H9 (cell line): ENCODE results near the gene FABP3. TPM values are rescaled to one million over a fixed set of nuclear protein-coding genes. Genes with fewer than 3 reads are reported as not detected.

Source experiments
- DNase-seq: peaks from one replicate; pipeline ENCODE4 v3.0.0-alpha.2; 2017
- H2AFZ ChIP-seq: one replicate; pipeline ENCODE4 v1.6.1; 2013; ENCODE audit warnings: mild to moderate bottlenecking, low read length, control low read depth, moderate library complexity
- H2AK5ac ChIP-seq: 2 replicates; pipeline ENCODE4 v1.6.1; 2013; ENCODE audit warnings: low read length, control low read depth, mixed read lengths; ENCODE audit not compliant: insufficient read length
- H2BK120ac ChIP-seq: one replicate; pipeline ENCODE4 v1.6.1; 2013; ENCODE audit warnings: low read depth, mild to moderate bottlenecking, low read length, control low read depth, inconsistent platforms; ENCODE audit not compliant: poor library complexity, severe bottlenecking
- H2BK12ac ChIP-seq: 2 replicates; pipeline ENCODE4 v1.6.1; 2013; ENCODE audit warnings: low read length, control low read depth, mixed read lengths, low read depth; ENCODE audit not compliant: insufficient read length
- H2BK15ac ChIP-seq: 2 replicates; pipeline ENCODE4 v1.6.1; 2013; ENCODE audit warnings: low read depth, low read length, control low read depth
- H2BK20ac ChIP-seq: one replicate; pipeline ENCODE4 v1.6.1; 2013; ENCODE audit warnings: low read depth, mild to moderate bottlenecking, low read length, control low read depth, inconsistent platforms; ENCODE audit not compliant: poor library complexity, severe bottlenecking
- H2BK5ac ChIP-seq: 2 replicates; pipeline ENCODE4 v1.6.1; 2013; ENCODE audit warnings: low read length, control low read depth, mixed read lengths; ENCODE audit not compliant: insufficient read length
- H3K14ac ChIP-seq: 2 replicates; pipeline ENCODE4 v1.6.1; 2013; ENCODE audit warnings: low read length, control low read depth; ENCODE audit not compliant: insufficient read depth
- H3K18ac ChIP-seq: 2 replicates; pipeline ENCODE4 v1.6.1; 2013; ENCODE audit warnings: low read depth, mild to moderate bottlenecking, mixed read lengths, low read length, control low read depth; ENCODE audit not compliant: insufficient read length
- H3K23ac ChIP-seq: 2 replicates; pipeline ENCODE4 v1.6.1; 2013; ENCODE audit warnings: low read length, control low read depth, mixed read lengths, low read depth; ENCODE audit not compliant: insufficient read length
- H3K23me2 ChIP-seq: 2 replicates; pipeline ENCODE4 v1.6.1; 2013; ENCODE audit warnings: low read depth, mild to moderate bottlenecking, mixed read lengths, low read length, control low read depth; ENCODE audit not compliant: insufficient read length, poor library complexity, severe bottlenecking
- H3K27ac ChIP-seq: 2 replicates; pipeline ENCODE4 v1.5.1; 2013; ENCODE audit warnings: low read length, control low read depth, mixed read lengths, low read depth; ENCODE audit not compliant: insufficient read length
- H3K27me3 ChIP-seq: 2 replicates; pipeline ENCODE4 v1.6.1; 2013; ENCODE audit warnings: low read length, control low read depth, inconsistent platforms; ENCODE audit not compliant: insufficient read depth
- H3K4ac ChIP-seq: 2 replicates; pipeline ENCODE4 v1.6.1; 2013; ENCODE audit warnings: low read depth, mild to moderate bottlenecking, control low read depth, inconsistent platforms, low read length, moderate library complexity
- H3K4me1 ChIP-seq: 2 replicates; pipeline ENCODE4 v1.6.1; 2013; ENCODE audit warnings: low read length, control low read depth, inconsistent platforms; ENCODE audit not compliant: insufficient read depth
- H3K4me2 ChIP-seq: 2 replicates; pipeline ENCODE4 v1.6.1; 2013; ENCODE audit warnings: low read length, control low read depth, mixed read lengths; ENCODE audit not compliant: insufficient read length, insufficient read depth
- H3K56ac ChIP-seq: 2 replicates; pipeline ENCODE4 v1.6.1; 2013; ENCODE audit warnings: low read depth, mild to moderate bottlenecking, mixed read lengths, low read length, control low read depth; ENCODE audit not compliant: insufficient read length
- H3K79me1 ChIP-seq: 2 replicates; pipeline ENCODE4 v1.6.1; 2013; ENCODE audit warnings: low read depth, mild to moderate bottlenecking, moderate library complexity, low read length, control low read depth, inconsistent platforms; ENCODE audit not compliant: insufficient read depth, poor library complexity, severe bottlenecking
- H3K79me2 ChIP-seq: 2 replicates; pipeline ENCODE4 v1.6.1; 2013; ENCODE audit warnings: low read length, control low read depth, inconsistent platforms; ENCODE audit not compliant: insufficient read depth
- H3K9ac ChIP-seq: 2 replicates; pipeline ENCODE4 v1.6.1; 2013; ENCODE audit warnings: low read length, control low read depth, mixed read lengths; ENCODE audit not compliant: insufficient read length; ENCODE audit errors: extremely low read depth
- H3K9me3 ChIP-seq: one replicate; pipeline ENCODE4 v1.6.1; 2013; ENCODE audit warnings: low read depth, low read length, inconsistent platforms; ENCODE audit not compliant: control insufficient read depth
- H3T11ph ChIP-seq: one replicate; pipeline ENCODE4 v1.6.1; 2013; ENCODE audit warnings: mild to moderate bottlenecking, low read length, control low read depth, inconsistent platforms
- H4K20me1 ChIP-seq: one replicate; pipeline ENCODE4 v1.6.1; 2013; ENCODE audit not compliant: control insufficient read depth, insufficient read length, insufficient read depth
- H4K5ac ChIP-seq: 2 replicates; pipeline ENCODE4 v1.6.1; 2013; ENCODE audit warnings: low read depth, mild to moderate bottlenecking, mixed read lengths, low read length, control low read depth; ENCODE audit not compliant: insufficient read length
- H4K8ac ChIP-seq: replicated peaks from 2 replicates; pipeline ENCODE4 v1.6.1; 2013; ENCODE audit warnings: low read length, control low read depth, mixed read lengths, low read depth; ENCODE audit not compliant: insufficient read length
- H4K91ac ChIP-seq: 2 replicates; pipeline ENCODE4 v1.6.1; 2013; ENCODE audit warnings: low read depth, mild to moderate bottlenecking, moderate library complexity, mixed read lengths, low read length, control low read depth; ENCODE audit not compliant: insufficient read length
- H3K27ac Mint-ChIP-seq, 3 experiments: 2 replicates in 2 of 3; 3 replicates in 1 of 3; pipeline ENCODE4 v1.8.0; 2020 to 2021; ENCODE audit warnings: mixed read lengths in 3 of 3, mild to moderate bottlenecking in 1 of 3, moderate library complexity in 1 of 3
- H3K27me3 Mint-ChIP-seq: 2 replicates; pipeline ENCODE4 v1.8.0; 2021; ENCODE audit warnings: low read depth, mild to moderate bottlenecking, moderate library complexity, mixed read lengths
- H3K36me3 Mint-ChIP-seq, 3 experiments: 2 replicates in 2 of 3; 3 replicates in 1 of 3; pipeline ENCODE4 v1.8.0; 2020 to 2021; ENCODE audit warnings: low read depth in 3 of 3, mixed read lengths in 3 of 3; ENCODE audit not compliant: insufficient read depth in 1 of 3
- H3K4me1 Mint-ChIP-seq, 2 experiments: 2 replicates each; pipeline ENCODE4 v1.8.0; 2020; ENCODE audit warnings: mixed read lengths in 2 of 2
- H3K4me3 Mint-ChIP-seq, 2 experiments: 2 replicates in 1 of 2; 3 replicates in 1 of 2; pipeline ENCODE4 v1.8.0; 2020 to 2021; ENCODE audit warnings: mild to moderate bottlenecking in 2 of 2, mixed read lengths in 2 of 2, moderate library complexity in 1 of 2
- H3K9me3 Mint-ChIP-seq, 2 experiments: 2 replicates in 1 of 2; 3 replicates in 1 of 2; pipeline ENCODE4 v1.8.0; 2020; ENCODE audit warnings: mild to moderate bottlenecking in 2 of 2, mixed read lengths in 2 of 2, moderate library complexity in 1 of 2
- WGBS: extraction: QIAGEN DNeasy Blood & Tissue Kit; methylation state at CpG from one replicate; pipeline ENCODE4 v1.1.7; 2013; ENCODE audit warnings: missing lambda C conversion rate, low lambda C conversion rate, mixed read lengths; ENCODE audit not compliant: insufficient read length; ENCODE audit errors: extremely low coverage; 5-methylcytosine and 5-hydroxymethylcytosine counted together
- total RNA-seq: library from RNA; stranded (reverse); gene quantifications from 2 replicates; pipeline ENCODE4 v1.2.1, GENCODE V29; 2021
- TF ChIP-seq, protein P1 (sequence below): fragments of 200-600 bp; sonication (generic); conservative IDR thresholded peaks from 3 replicates; pipeline ENCODE4 v1.8.0; 2021; ENCODE audit warnings: antibody characterized with exemption, mild to moderate bottlenecking

FABP3 gene
- total RNA-seq, 1 experiment from 2014 or later, result 9.0 TPM

DNA sequence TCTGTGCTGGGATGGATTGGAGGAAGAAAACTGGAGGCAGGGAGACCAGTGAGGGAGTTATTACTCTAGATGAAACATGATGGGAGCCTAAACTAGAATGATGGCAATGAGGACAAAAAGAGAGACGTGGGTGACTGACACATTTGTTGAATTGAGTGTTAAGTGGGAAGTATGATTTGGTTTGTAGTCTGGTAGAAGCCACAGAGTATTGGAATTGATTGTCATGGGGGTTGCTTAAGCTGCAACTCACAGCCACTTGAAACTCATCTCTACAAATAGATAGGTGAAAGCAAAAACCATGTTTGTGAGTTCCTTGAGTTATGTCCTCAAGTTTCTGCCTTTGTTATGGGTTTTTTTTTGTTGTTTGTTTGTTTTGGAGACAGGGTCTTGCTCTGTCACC is 28.4 kb downstream of the FABP3 start:
- Mint-ChIP-seq H3K27me3 (no peaks in the 10 kb centered on the region), H3K4me3 (no peak overlapping the region), H3K9me3 (no peaks in the 10 kb centered on the region), H3K36me3 (peaks cover 2 to 29% (median 16%) of the 10 kb centered on the region in 3 experiments; a peak in 6 of 7 replicates), H3K27ac (peak overlapping the region in 1 of 3 experiments; percentile 8; a peak in 1 of 7 replicates), H3K4me1 (peaks cover 2 to 7% of the 10 kb centered on the region in 2 experiments; a peak in 3 of 4 replicates)
- Histone ChIP-seq H3K18ac (no peak overlapping the region), H3K9me3 (no peaks in the 10 kb centered on the region), H2BK5ac (no peak overlapping the region), H3K4me1 (no peaks in the 10 kb centered on the region), H2BK15ac (no peak overlapping the region), H3T11ph (no peak overlapping the region), H3K4ac (no peak overlapping the region), H3K23me2 (no peaks in the 10 kb centered on the region), H4K5ac (no peak overlapping the region), H2BK20ac (no peak overlapping the region), H3K14ac (no peak overlapping the region), H3K79me1 (no peaks in the 10 kb centered on the region), H3K27me3 (no peaks in the 10 kb centered on the region), H3K79me2 (no peaks in the 10 kb centered on the region), H4K8ac (no peak overlapping the region), H2BK120ac (no peak overlapping the region), H2BK12ac (no peak overlapping the region), H3K23ac (no peak overlapping the region), H2AK5ac (no peak overlapping the region), H3K4me2 (no peak overlapping the region), H2AFZ (no peak overlapping the region), H4K20me1 (no peaks in the 10 kb centered on the region), H4K91ac (no peak overlapping the region), H3K9ac (no peak overlapping the region), H3K56ac (no peak overlapping the region), H3K27ac (no peak overlapping the region)
- no CpG with 5 or more reads among the region's 1 CpG for WGBS
- TF ChIP-seq, protein P1, sequence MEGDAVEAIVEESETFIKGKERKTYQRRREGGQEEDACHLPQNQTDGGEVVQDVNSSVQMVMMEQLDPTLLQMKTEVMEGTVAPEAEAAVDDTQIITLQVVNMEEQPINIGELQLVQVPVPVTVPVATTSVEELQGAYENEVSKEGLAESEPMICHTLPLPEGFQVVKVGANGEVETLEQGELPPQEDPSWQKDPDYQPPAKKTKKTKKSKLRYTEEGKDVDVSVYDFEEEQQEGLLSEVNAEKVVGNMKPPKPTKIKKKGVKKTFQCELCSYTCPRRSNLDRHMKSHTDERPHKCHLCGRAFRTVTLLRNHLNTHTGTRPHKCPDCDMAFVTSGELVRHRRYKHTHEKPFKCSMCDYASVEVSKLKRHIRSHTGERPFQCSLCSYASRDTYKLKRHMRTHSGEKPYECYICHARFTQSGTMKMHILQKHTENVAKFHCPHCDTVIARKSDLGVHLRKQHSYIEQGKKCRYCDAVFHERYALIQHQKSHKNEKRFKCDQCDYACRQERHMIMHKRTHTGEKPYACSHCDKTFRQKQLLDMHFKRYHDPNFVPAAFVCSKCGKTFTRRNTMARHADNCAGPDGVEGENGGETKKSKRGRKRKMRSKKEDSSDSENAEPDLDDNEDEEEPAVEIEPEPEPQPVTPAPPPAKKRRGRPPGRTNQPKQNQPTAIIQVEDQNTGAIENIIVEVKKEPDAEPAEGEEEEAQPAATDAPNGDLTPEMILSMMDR, result no peak
- DNase-seq, result no peak
